DND-41 (cell line): ENCODE results near the gene TSHZ2.

Experiments used
- EZH2 ChIP-seq: IDR thresholded peaks from 3 replicates; pipeline ENCODE4 v1.6.1; 2012; ENCODE audit warnings: borderline replicate concordance, low read depth, mild to moderate bottlenecking, moderate library complexity, low read length, inconsistent platforms; ENCODE audit not compliant: severe bottlenecking
- TF ChIP-seq, protein P1 (sequence below): IDR thresholded peaks from 2 replicates; pipeline ENCODE4 v1.5.1; 2012; ENCODE audit warnings: borderline replicate concordance, low read length, moderate library complexity, mild to moderate bottlenecking; ENCODE audit not compliant: poor library complexity, severe bottlenecking; ENCODE audit errors: extremely low read depth

DNA sequence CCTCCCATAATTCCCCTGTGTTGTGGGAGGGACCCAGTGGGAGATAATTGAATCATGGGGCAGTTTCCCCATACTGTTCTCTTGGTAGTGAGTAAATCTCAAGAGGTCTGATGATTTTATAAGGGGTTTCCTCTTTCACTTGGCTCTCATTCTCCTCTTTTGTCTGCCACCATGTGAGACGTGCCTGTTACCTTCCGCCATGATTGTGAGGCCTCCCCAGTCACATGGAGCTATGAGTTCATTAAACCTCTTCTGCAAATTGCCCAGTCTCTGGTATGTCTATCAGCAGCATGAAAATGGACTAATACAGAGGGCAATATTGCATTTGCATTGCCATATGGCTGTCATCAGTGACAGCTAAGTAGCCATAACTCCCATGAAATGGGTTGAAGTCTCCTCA, 558.3 kb downstream of the TSHZ2 start:
- no peak for TF ChIP-seq EZH2
- TF ChIP-seq, protein P1, sequence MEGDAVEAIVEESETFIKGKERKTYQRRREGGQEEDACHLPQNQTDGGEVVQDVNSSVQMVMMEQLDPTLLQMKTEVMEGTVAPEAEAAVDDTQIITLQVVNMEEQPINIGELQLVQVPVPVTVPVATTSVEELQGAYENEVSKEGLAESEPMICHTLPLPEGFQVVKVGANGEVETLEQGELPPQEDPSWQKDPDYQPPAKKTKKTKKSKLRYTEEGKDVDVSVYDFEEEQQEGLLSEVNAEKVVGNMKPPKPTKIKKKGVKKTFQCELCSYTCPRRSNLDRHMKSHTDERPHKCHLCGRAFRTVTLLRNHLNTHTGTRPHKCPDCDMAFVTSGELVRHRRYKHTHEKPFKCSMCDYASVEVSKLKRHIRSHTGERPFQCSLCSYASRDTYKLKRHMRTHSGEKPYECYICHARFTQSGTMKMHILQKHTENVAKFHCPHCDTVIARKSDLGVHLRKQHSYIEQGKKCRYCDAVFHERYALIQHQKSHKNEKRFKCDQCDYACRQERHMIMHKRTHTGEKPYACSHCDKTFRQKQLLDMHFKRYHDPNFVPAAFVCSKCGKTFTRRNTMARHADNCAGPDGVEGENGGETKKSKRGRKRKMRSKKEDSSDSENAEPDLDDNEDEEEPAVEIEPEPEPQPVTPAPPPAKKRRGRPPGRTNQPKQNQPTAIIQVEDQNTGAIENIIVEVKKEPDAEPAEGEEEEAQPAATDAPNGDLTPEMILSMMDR: no peak
